NCI-H226 (cell line): Measurements from ENCODE around the gene MRGPRX4.
"Not testable (repeated sequence)": the region's sequence is repeated elsewhere in the genome, so short reads cannot be mapped to it uniquely, and the experiment has no call there.

Experiments
- DNase-seq: peaks from one replicate; pipeline ENCODE4 v3.0.0-alpha.2; 2015

Gene MRGPRX4

DNA sequence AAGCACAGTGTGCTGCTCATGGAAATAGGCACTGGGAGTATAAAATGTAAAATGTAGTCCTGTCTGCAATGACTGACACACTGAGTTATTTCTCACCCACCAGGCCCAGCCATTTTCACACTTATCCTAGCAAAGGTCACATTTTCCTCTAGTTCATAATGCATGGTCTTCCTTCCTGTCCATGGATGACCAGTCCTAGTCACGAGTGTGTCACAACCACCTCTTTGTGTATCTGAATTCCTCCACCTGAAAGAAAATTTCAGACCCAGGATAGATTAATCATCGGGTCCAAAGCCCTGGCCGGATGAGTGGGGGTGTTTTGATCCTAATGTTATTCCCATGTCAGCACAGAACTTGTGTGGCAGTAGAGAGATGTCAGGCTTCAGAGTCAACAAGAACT is at the start of gene MRGPRX4:
MRGPRX4 (plus strand) TSS at position 172 of the 400 bp plus-strand sequence. CDS start 420 bp downstream, outside the sequence.
- no peak for DNase-seq

GRCh38 chr11:18131115-18131514 is 41.5 kb upstream of the MRGPRX4 start:
- not testable (repeated sequence) for DNase-seq

- DNase-seq, result no peak
Observed at GRCh38 chr11:18132341-18132740, 40.3 kb upstream of the MRGPRX4 start, which contains the start of gene MRGPRX3. Gene MRGPRX3, plus strand, starts transcription at chr11:18132571. Its CDS starts 4,632 bp downstream, at chr11:18137203.

DNA sequence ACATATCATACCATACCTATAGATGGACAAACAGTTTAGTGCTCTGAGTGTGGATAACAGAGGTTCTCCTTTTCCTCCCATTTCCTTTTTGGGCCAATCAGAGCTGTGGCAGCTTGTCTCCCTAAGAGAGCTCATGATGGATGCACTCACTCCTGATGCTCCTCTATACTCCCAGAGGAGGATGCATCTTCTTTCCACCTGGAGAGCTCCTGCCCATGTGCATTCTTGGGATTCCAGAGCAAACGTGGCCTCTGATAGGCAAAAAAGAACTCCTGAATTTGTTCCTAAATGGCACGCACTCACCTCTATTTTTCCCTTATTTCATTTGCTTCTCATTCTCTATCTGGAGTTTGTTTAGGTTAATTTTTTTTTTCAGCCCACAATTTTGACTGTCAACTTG is 37.3 kb upstream of the MRGPRX4 start:
- DNase-seq, result no peak

GRCh38 chr11:18137186-18137800 is 35.3 kb upstream of the MRGPRX4 start:
- DNase-seq, result no peak

DNA sequence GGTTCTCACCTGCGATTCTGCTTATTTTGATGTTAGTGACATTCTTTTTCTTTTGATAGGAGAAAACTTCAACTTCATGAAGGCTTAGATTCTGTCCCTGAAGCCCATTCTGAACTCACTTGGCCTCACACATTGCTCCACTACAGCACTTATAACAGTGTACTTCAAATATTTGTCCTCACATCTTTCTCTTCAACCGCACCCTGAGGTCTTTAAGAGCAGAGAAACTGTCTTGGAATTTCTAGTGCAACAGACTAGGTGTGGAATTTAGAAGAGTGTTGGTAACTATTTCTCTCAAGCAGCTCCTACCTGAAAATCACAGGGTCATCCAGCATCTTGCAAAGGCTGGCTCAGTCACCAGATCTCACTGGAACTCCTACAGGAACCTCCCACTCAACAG is 32.5 kb upstream of the MRGPRX4 start:
- no peak for DNase-seq

DNA sequence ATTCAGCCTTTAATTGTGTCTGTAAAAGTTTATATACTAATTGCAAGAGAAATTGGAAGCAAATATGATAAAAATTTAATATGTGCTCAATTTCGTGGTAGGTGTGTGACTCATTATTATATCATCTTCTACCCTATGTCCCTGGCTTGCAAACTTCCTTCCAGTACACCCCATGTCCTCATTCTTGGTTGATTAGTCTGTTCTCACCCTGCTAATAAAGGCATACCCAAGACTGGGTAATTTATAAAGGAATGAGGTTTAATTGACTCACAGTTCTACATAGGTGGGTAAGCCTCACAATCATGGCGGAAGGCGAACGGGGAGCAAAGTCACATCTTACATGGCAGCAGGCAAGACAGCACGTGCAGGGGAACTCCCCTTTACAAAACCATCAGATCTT is 28.4 kb upstream of the MRGPRX4 start:
- peak; percentile 36 for DNase-seq

GRCh38 chr11:18145025-18145424 is 27.6 kb upstream of the MRGPRX4 start:
- no peak for DNase-seq

DNA sequence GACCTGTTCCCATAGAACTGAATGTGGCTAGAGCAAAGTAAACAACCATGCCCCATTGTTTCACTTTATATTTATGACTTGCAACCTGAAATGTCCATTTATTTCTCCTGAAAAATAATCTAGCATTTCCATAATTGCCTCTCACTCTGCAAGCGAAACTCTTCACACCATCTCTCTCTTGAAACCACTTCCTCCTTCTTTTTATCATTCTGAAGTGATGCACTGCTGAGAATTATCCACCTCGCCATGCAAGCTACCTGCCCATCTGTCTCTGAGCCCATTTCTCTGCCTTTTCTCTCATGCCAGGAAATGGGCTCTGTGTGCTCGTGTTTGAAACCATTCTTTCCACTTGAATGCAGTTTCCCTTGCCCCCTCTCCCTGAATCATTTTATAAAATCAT is 26.8 kb upstream of the MRGPRX4 start:
- DNase-seq, result no peak

GRCh38 chr11:18151581-18151980 is 21.1 kb upstream of the MRGPRX4 start:
- DNase-seq, result no peak

GRCh38 chr11:18168372-18168771 is 4.3 kb upstream of the MRGPRX4 start:
- no peak for DNase-seq

DNA sequence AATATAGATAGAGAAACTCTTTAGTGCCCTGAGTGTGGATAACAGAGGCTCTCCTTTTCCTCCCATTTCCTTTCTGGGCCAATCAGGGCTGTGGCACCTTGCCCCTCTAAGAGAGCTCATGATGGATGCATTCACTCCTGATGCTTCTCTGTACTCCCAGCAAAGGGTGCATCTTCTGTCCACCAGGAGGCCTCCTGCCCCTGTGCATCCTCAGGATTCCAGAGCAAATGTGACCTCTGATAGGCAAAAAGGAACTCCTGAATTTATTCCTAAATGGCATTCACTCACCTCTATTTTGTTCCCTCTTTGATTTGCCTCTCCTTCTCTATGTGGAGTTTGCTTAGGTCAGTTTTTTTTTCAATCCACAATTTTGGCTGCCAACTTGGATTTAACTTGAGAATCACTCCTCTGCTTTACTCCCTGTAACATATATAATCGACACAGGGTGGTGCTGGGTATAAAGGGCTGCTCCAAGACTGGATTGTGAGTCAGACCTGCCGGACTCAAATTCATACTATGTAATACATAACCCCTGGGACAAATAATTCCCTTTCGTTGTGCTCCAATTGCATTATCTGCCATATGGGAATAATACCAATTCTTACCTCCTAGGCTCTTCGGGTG is 1.1 kb upstream of the MRGPRX4 start:
- peak; percentile 46 for DNase-seq

DNA sequence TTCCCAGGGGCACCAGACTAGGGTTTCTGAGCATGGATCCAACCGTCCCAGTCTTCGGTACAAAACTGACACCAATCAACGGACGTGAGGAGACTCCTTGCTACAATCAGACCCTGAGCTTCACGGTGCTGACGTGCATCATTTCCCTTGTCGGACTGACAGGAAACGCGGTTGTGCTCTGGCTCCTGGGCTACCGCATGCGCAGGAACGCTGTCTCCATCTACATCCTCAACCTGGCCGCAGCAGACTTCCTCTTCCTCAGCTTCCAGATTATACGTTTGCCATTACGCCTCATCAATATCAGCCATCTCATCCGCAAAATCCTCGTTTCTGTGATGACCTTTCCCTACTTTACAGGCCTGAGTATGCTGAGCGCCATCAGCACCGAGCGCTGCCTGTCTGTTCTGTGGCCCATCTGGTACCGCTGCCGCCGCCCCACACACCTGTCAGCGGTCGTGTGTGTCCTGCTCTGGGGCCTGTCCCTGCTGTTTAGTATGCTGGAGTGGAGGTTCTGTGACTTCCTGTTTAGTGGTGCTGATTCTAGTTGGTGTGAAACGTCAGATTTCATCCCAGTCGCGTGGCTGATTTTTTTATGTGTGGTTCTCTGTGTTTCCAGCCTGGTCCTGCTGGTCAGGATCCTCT is 709 bp downstream of the MRGPRX4 start:
- DNase-seq, result no peak

DNA sequence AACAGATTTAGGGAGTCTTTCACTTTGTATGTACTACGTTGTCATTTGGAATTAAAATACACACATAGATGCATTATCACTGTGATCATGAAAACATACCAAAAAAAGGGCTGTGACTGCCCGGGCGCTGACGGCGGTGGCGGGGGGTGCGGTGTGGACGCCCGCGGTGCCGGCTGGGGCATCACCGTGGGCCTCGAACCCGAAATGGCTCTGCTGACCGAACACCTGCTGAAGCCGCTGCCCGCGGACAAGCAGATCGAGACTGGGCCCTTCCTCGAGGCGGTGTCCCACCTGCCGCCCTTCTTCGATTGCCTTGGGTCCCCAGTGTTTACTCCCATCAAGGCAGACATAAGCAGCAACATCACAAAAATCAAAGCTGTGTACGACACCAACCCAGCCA is 16.2 kb downstream of the MRGPRX4 start:
- DNase-seq, result no peak

- not testable (repeated sequence) for DNase-seq
Observed at GRCh38 chr11:18189476-18190245, 17.0 kb downstream of the MRGPRX4 start.

GRCh38 chr11:18191376-18191775 is 18.7 kb downstream of the MRGPRX4 start:
- DNase-seq, result peak; percentile 34

GRCh38 chr11:18193010-18193409 is 20.4 kb downstream of the MRGPRX4 start:
- no peak for DNase-seq

GRCh38 chr11:18196532-18196931 is 23.9 kb downstream of the MRGPRX4 start:
- DNase-seq, result no peak

- not testable (repeated sequence) for DNase-seq
Observed at GRCh38 chr11:18197738-18198137, 25.1 kb downstream of the MRGPRX4 start.

DNA sequence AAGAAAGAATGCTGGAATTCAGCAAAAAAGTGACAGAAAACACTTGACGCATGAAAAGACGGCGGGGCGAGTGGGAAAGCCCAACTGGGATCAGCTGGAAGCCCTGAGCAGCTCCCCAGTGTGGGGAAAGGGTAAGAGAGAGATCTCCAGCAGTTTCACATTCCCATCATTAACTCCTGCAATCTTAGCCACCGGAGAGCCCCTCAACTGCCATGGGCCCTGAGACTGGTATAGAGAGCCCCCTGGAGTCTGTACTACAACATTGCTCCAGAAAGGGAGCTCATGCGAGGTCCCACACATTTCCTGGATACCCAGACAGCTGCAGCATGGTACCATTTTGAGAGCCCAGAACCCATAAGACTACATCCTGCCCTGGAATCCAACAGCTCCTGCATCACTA is 31.1 kb downstream of the MRGPRX4 start:
- DNase-seq, result no peak

- DNase-seq, result no peak
Observed at GRCh38 chr11:18204220-18204619, 31.6 kb downstream of the MRGPRX4 start.

GRCh38 chr11:18204771-18205170 is 32.1 kb downstream of the MRGPRX4 start:
- no peak for DNase-seq

- no peak for DNase-seq
Observed at GRCh38 chr11:18209058-18209457, 36.4 kb downstream of the MRGPRX4 start.
